ENCODE measurements around the gene PTBP1.

DNA sequence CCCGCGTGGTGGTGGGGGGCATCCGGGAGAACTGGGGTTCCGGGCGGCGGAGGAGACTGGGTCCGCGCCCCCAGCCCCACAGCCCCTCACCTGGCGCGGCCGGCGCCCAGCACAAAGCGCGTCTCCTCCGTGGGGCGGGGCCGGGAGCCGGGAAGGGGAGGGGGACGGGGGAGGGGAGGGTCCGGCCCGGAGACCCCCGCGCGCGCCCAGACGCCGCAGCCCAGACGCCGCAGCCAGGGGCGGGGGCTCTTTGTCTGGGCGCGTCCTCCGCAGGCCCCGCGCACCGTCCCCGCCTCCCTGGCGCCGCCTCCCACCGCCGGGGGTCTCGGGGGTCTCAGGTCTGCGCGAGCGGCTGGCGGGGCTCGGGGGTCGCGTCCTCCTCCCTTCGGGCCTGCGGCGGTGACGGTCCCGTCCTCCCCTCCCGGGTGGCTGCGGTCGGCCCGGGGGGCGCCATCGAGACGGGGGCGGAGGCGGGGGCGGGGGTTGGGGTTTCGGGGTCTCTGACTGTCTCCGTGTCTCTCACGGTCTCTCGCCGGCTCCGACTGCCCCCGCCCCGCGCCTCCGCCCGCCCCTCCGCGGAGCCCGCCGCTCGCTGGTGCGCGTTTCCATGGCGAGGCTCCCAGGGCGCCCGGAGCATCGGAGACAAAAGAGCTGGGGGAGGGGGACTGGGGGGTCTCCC is 24.7 kb downstream of the PTBP1 start, which contains the start of gene PLPPR3:
- no peak for TF ChIP-seq POLR2AphosphoS5 (IDR thresholded peaks at IDR 0.05; ENCODE audit: insufficient read depth, low read depth, low read length)
- no peak for TF ChIP-seq POLR2A (IDR thresholded peaks at IDR 0.05; ENCODE audit: low read depth, low read length)
- TF ChIP-seq, protein P1, sequence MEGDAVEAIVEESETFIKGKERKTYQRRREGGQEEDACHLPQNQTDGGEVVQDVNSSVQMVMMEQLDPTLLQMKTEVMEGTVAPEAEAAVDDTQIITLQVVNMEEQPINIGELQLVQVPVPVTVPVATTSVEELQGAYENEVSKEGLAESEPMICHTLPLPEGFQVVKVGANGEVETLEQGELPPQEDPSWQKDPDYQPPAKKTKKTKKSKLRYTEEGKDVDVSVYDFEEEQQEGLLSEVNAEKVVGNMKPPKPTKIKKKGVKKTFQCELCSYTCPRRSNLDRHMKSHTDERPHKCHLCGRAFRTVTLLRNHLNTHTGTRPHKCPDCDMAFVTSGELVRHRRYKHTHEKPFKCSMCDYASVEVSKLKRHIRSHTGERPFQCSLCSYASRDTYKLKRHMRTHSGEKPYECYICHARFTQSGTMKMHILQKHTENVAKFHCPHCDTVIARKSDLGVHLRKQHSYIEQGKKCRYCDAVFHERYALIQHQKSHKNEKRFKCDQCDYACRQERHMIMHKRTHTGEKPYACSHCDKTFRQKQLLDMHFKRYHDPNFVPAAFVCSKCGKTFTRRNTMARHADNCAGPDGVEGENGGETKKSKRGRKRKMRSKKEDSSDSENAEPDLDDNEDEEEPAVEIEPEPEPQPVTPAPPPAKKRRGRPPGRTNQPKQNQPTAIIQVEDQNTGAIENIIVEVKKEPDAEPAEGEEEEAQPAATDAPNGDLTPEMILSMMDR (IDR thresholded peaks at IDR 0.05; ENCODE audit: extremely low read depth in 1 of 2, insufficient read depth in 1 of 2, low read depth in 1 of 2, low read length in 2 of 2) = no peak

Measured in endothelial cell of umbilical vein (primary cell).